K562 (cell line): ENCODE measurements around the gene ERAL1. TPM values are rescaled to one million over a fixed set of nuclear protein-coding genes. Genes with fewer than 3 reads are reported as not detected.
A peak's percentile ranks its signal among the peaks of the same experiment; 100 is the strongest.

Source experiments
- ASH1L ChIP-seq: fragments of 450-650 bp; IDR thresholded peaks from 2 replicates; pipeline ENCODE4 v1.6.1; 2018; ENCODE audit warnings: borderline replicate concordance, mild to moderate bottlenecking, low read depth; ENCODE audit not compliant: partially characterized antibody
- CBFA2T3 ChIP-seq: fragments of 450-650 bp; IDR thresholded peaks from 2 replicates; pipeline ENCODE4 v1.6.1; 2017
- CSDE1 ChIP-seq, 2 experiments: fragments of 450-650 bp; IDR thresholded peaks; 2 replicates each; pipeline ENCODE4 v1.6.1; 2016; ENCODE audit warnings: mild to moderate bottlenecking in 1 of 2
- HCFC1 ChIP-seq: IDR thresholded peaks from 2 replicates; pipeline ENCODE4 v1.6.1; 2012; ENCODE audit warnings: low read depth, low read length, improper control_type of control experiment
- HNRNPH1 ChIP-seq: fragments of 200-400 bp; formaldehyde crosslinking; optimal IDR thresholded peaks from 2 replicates; pipeline ENCODE3; 2017; ENCODE audit warnings: low read depth, mild to moderate bottlenecking, low read length, moderate library complexity
- KAT2B ChIP-seq: IDR thresholded peaks from one replicate; pipeline ENCODE4 v1.6.1; 2012; ENCODE audit warnings: low read depth, mild to moderate bottlenecking, control low read depth, inconsistent platforms, low read length, moderate library complexity
- NBN ChIP-seq: fragments of 450-650 bp; IDR thresholded peaks from 2 replicates; pipeline ENCODE4 v1.6.1; 2016; ENCODE audit warnings: low read depth, mild to moderate bottlenecking
- NCOA2 ChIP-seq, 2 experiments: fragments of 450-650 bp; IDR thresholded peaks; 2 replicates each; pipeline ENCODE4 v1.6.1; 2018; ENCODE audit warnings: mild to moderate bottlenecking in 2 of 2, moderate library complexity in 1 of 2; ENCODE audit not compliant: partially characterized antibody in 2 of 2
- NEUROD1 ChIP-seq: fragments of 150-350 bp; IDR thresholded peaks from 2 replicates; pipeline ENCODE4 v1.6.1; 2014; ENCODE audit warnings: borderline replicate concordance, low read length, low read depth; ENCODE audit not compliant: partially characterized antibody
- PCBP2 ChIP-seq: fragments of 200-400 bp; formaldehyde crosslinking; IDR thresholded peaks from 2 replicates; pipeline ENCODE4 v1.6.1; 2018; ENCODE audit warnings: low read length, low read depth, mild to moderate bottlenecking, moderate library complexity; ENCODE audit not compliant: poor library complexity, severe bottlenecking
- RB1 ChIP-seq: fragments of 450-650 bp; IDR thresholded peaks from 2 replicates; pipeline ENCODE4 v1.6.1; 2017; ENCODE audit warnings: low read depth, mild to moderate bottlenecking
- SFPQ ChIP-seq: fragments of 200-400 bp; formaldehyde crosslinking; IDR thresholded peaks from 2 replicates; pipeline ENCODE4 v1.6.1; 2017; ENCODE audit warnings: mild to moderate bottlenecking, low read depth, low read length, moderate library complexity
- ZBTB26 ChIP-seq: fragments of 450-650 bp; formaldehyde crosslinking; IDR thresholded peaks from 2 replicates; pipeline ENCODE4 v1.4.0; 2022; ENCODE audit warnings: missing genetic modification characterization
- ZNF277 ChIP-seq: fragments of 250-450 bp; sonication (Bioruptor Pico); IDR thresholded peaks from 2 replicates; pipeline ENCODE4 v1.8.0; 2022; ENCODE audit warnings: inconsistent platforms, mild to moderate bottlenecking, moderate library complexity, borderline replicate concordance
- ZNF280A ChIP-seq: fragments of 450-650 bp; IDR thresholded peaks from 2 replicates; pipeline ENCODE4 v1.6.1; 2018; ENCODE audit warnings: mild to moderate bottlenecking, low read depth; ENCODE audit not compliant: partially characterized antibody
- ZNF584 ChIP-seq: fragments of 200-800 bp; sonication (Bioruptor generic); IDR thresholded peaks from 2 replicates; pipeline ENCODE4 v1.6.1; 2016; ENCODE audit warnings: low read depth, mild to moderate bottlenecking, missing genetic modification characterization, missing compliant biosample characterization
- ZNF592 ChIP-seq: fragments of 450-650 bp; IDR thresholded peaks from 2 replicates; pipeline ENCODE4 v1.6.1; 2017; ENCODE audit warnings: antibody characterized with exemption, mild to moderate bottlenecking
- ZNF766 ChIP-seq: fragments of 200-800 bp; sonication (Bioruptor generic); conservative IDR thresholded peaks from 2 replicates; pipeline ENCODE4 v1.6.1; 2016; ENCODE audit warnings: missing genetic modification characterization, missing compliant biosample characterization
- polyA plus RNA-seq, 8 experiments: library from polyadenylated mRNA; depleted of rRNA in 4 of 8; stranded (reverse) in 5 of 8; unstranded in 3 of 8; fragments of >200 nt; fragmentation: Nextera tagmentation in 2 of 8; fragmentation: Illumina TruSeq in 1 of 8; extraction: Ambion mirVana in 2 of 8; extraction: Trizol in 1 of 8; gene quantifications; 2 replicates each; pipeline versions ENCODE4 v1.2.1 to v1.2.3, GENCODE V29; 2011 to 2014; ENCODE audit warnings: inconsistent platforms in 1 of 8, missing spikeins in 1 of 8
- total RNA-seq, 7 experiments: library from RNA; depleted of rRNA in 6 of 7; stranded (reverse); fragments of >200 nt in 6 of 7; fragmentation: Illumina TruSeq in 2 of 7; extraction: Trizol in 2 of 7; gene quantifications; 2 replicates each; pipeline versions ENCODE4 v1.2.1 to v1.2.3, GENCODE V29; 2011 to 2021; ENCODE audit warnings: low replicate concordance in 1 of 7

ERAL1 gene
- total and polyA plus RNA-seq, 9 of the 15 experiments (the other 6 are each of a cell fraction or from before 2014, with no cell fraction given) = 37.5 to 351 (median 106) TPM

GRCh38 chr17:28811651-28812090 is 43.1 kb upstream of the ERAL1 start (continued):
- no peak for TF ChIP-seq SFPQ
- TF ChIP-seq NCOA2 (IDR thresholded peaks at IDR 0.05; ENCODE audit: partially characterized antibody in 2 of 2) = no peak
- no peak for TF ChIP-seq ZNF280A
- no peak for TF ChIP-seq HNRNPH1
- TF ChIP-seq ZNF766 = no peak
- TF ChIP-seq ZNF277 (CRISPR knock-in tag) = no peak
- no peak for TF ChIP-seq RB1
- no peak for TF ChIP-seq HCFC1
- no peak for TF ChIP-seq NEUROD1
- no peak; the same call in 1 of the 2 replicates for TF ChIP-seq CBFA2T3
- no peak for TF ChIP-seq ASH1L
- TF ChIP-seq NBN = peak; percentile 44; the same call in 1 of the 2 replicates
- no peak for TF ChIP-seq KAT2B
- no peak for TF ChIP-seq ZNF592
- TF ChIP-seq PCBP2 = no peak
- TF ChIP-seq CSDE1 (IDR thresholded peaks at IDR 0.05) = no peak
- no peak for TF ChIP-seq ZBTB26 (CRISPR knock-in tag)
- no peak for TF ChIP-seq ZNF584
